ENCODE results near the gene AFF2.

DNA sequence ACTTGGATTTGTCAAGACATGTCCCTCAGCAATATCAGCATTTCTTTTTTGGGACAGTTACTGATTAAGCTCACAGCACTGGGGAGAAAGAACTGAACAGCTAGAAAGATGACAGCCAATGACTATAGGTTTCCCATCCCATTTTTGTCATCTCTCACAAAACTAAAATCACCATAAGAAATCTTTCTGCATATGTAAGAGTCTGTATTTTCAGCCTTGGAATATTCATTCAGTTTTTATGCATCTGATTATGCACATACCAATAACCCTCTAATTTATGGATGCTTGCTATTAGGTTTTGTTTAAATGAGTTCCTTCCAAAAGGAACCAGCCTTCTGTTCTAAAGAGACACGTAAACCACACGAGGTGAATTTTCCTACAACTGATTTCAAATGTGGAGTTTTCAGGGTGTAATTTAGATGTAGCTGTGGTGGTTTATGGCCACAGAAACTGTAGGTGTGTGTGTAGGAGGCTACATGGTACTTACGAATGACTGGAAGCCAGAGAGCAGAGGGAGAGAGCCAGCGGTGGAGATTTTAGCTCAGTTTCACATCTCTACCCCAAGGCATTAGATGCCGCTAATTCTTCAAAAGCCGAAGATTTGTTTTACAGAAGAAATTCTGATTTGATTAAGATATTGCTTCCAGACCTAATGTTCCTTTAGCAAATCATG lies 55.3 kb downstream of the AFF2 start:
- no peak for TF ChIP-seq CTCF (IDR thresholded peaks at IDR 0.05 in 8 of 11, conservative IDR thresholded peaks at IDR 0.05 in 3 of 11)
- no peak for TF ChIP-seq POLR2AphosphoS5 (IDR thresholded peaks at IDR 0.05)
- TF ChIP-seq POLR2A (IDR thresholded peaks at IDR 0.05): no peak
